Epithelial cell of proximal tubule (primary cell): ENCODE data around the gene IFIT2. TPM values are rescaled to one million over a fixed set of nuclear protein-coding genes. Genes with fewer than 3 reads are reported as not detected.

ENCODE experiments used
- DNase-seq: peaks from one replicate; pipeline ENCODE4 v3.0.0-alpha.2; 2011; ENCODE audit warnings: low read depth
- H3K4me3 ChIP-seq: 2 replicates; pipeline ENCODE4 v1.5.1; 2011; ENCODE audit warnings: low read depth, mild to moderate bottlenecking, low read length
- total RNA-seq: library from RNA; depleted of rRNA; stranded (reverse); fragments of >200 nt; gene quantifications from 2 replicates; pipeline ENCODE4 v1.2.3, GENCODE V29; 2015
- TF ChIP-seq, protein P1 (sequence below): conservative IDR thresholded peaks from 2 replicates; pipeline ENCODE4 v1.5.1; 2012; ENCODE audit warnings: low read depth, mild to moderate bottlenecking, low read length

IFIT2 gene
- total RNA-seq, 1 donor from 2014 or later = 2.2 TPM

GRCh38 chr10:89351412-89351779 lies 49.5 kb downstream of the IFIT2 start:
- peak overlapping the region; percentile 30 for H3K4me3 ChIP-seq
- DNase-seq = no peak
- TF ChIP-seq, protein P1, sequence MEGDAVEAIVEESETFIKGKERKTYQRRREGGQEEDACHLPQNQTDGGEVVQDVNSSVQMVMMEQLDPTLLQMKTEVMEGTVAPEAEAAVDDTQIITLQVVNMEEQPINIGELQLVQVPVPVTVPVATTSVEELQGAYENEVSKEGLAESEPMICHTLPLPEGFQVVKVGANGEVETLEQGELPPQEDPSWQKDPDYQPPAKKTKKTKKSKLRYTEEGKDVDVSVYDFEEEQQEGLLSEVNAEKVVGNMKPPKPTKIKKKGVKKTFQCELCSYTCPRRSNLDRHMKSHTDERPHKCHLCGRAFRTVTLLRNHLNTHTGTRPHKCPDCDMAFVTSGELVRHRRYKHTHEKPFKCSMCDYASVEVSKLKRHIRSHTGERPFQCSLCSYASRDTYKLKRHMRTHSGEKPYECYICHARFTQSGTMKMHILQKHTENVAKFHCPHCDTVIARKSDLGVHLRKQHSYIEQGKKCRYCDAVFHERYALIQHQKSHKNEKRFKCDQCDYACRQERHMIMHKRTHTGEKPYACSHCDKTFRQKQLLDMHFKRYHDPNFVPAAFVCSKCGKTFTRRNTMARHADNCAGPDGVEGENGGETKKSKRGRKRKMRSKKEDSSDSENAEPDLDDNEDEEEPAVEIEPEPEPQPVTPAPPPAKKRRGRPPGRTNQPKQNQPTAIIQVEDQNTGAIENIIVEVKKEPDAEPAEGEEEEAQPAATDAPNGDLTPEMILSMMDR = no peak

DNA sequence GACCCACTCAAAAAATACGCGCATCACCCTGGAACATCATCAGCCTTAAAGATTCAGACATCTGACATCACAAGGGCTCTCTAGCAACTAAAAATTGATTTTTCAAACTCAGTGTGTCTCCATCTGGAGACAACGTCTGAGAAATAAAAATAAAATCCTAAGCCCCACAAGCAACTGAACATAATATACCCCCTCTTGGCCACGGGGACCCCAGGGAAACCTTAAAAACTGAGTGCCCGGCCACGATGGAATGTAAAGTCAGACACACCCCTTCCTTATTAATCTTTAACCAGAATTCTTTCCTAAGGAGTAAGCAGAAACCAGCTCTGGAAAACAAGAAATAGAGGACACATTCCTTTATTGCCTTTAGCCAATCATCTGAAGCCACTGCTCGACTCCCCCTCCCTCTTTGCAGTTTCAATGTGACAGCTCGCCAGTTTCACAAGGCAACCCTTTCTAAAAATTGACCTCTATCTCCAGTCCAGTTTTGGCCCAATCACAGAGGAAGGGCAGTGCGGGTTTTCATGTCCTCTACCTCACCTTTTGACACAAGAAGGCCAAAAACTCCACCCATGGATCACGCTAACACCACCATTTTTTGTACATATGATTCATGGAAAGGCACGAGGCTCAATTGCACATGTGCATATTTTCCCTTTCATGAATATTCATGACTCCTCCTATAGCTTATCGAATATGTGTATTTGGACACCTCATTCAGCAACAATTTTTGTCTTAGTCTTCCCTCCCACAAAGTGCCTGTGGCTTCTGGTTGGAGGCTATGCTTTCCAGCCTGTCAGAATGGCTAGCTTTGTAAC lies 50.1 kb downstream of the IFIT2 start:
- TF ChIP-seq, protein P1 = no peak
- DNase-seq = peak; percentile 95
- peak overlapping the region; percentile 30 for H3K4me3 ChIP-seq

GRCh38 chr10:89352802-89353201 lies 51.0 kb downstream of the IFIT2 start:
- TF ChIP-seq, protein P1 = no peak
- H3K4me3 ChIP-seq = peak overlapping the region; percentile 30
- DNase-seq = no peak

DNA sequence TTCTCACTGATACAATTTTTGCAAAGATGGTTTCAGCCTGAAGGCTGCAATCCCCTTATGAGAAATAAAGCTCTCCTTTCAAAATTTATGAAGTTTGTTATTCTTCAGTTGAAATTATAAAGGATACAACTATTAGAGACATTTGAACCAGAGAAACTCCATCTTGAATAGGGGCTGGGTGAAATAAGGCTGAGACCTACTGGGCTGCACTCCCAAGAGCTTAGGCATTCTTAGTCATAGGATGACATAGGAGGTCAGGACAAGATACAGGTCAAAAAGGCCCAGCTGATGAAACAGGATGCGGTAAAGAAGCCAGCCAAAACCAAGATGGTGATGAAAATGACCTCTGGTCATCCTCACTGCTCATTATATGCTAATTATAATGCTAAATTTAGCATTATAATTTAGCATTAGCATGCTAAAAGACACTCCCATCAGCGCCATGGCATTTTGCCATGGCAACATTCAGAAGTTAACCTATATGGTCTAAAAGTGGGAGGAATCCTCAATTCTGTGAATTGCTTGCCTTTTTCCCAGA lies 53.6 kb downstream of the IFIT2 start:
- no peak for DNase-seq
- TF ChIP-seq, protein P1 = no peak
- H3K4me3 ChIP-seq = no peak overlapping the region

GRCh38 chr10:89357096-89357495 lies 55.2 kb downstream of the IFIT2 start:
- H3K4me3 ChIP-seq = no peak overlapping the region
- no peak for DNase-seq
- TF ChIP-seq, protein P1 = no peak

- DNase-seq = no peak
- no peak overlapping the region for H3K4me3 ChIP-seq
- TF ChIP-seq, protein P1 = no peak
Observed at GRCh38 chr10:89357975-89358374, 56.1 kb downstream of the IFIT2 start.

Other genes with a start within 250 kb of the IFIT2 start
- gene CH25H, start 94.7 kb upstream of the IFIT2 start, total RNA-seq = 1.1 TPM in 1 of 2 replicates, not detected in the other
- gene LIPA, start 50.3 kb upstream of the IFIT2 start, total RNA-seq = 16.5 and 40.8 TPM in 2 replicates
- gene IFIT3, start 26.0 kb downstream of the IFIT2 start, total RNA-seq = 5.3 and 10.5 TPM in 2 replicates
- gene IFIT1B, start 76.0 kb downstream of the IFIT2 start, total RNA-seq = 0.36 TPM in 1 of 2 replicates, not detected in the other
- 2.0 and 3.4 TPM in 2 replicates for gene IFIT1, start 90.6 kb downstream of the IFIT2 start, total RNA-seq
- gene IFIT5, start 112.5 kb downstream of the IFIT2 start, total RNA-seq = 9.6 and 11.6 TPM in 2 replicates
- gene SLC16A12, start 233.5 kb downstream of the IFIT2 start, total RNA-seq = 1.2 and 3.7 TPM in 2 replicates